DMS153 treated with DMSO at 0.1 percent for 48 hours (cell line): Measurements from ENCODE around the gene INAFM1.
A peak's percentile ranks its signal among the peaks of the same experiment; 100 is the strongest.
"Not testable (repeated sequence)": the region's sequence is repeated elsewhere in the genome, so short reads cannot be mapped to it uniquely, and the experiment has no call there.

Experiments
- DNase-seq: peaks from one replicate; lab custom pipeline; 2025; ENCODE audit not compliant: unreplicated experiment; lab: John Stamatoyannopoulos, UW

Gene INAFM1

DNA sequence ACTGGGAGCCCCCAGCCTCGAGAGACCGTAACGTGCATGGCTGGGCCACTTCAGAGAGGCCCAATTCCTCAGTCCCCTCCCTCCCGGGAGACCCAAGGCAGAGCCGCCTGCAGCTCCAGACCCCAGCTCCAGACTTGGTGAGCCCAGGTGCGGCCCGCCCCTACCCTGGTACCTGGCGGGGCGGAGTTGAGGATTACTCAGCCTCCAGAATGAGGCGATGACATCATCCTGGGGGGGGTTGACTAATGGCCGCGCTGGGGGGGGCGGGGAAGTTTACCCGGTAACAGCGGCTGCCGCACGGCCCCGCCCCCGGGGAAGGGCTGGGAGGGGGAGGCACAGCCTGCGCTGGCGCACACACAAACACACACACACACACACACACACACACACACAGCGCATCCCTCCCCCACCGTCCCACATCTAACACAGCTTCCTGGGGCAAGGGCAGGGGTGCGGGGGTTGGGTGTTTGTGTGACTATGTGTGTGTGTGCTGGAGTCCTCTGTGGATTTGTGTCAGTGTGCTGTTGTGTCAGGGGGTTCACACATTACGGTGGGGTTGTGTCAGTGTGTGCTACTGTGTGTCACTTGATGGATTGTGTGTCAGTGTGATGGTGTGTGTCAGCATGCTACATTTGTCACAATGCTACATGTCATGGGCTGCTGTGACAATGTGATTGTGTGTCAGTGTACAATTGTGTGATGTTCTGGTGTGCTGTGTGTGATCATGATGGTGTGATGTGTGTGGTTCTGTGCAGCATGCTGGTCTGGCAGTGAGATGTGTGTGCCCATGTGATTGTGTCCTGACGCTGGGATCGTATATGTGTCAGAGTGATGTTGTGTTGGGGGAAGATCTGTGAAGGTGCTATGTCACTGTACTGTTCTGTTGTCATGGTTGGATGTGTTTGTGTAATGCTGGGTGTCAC, 33.4 kb upstream of the INAFM1 start:
- peak; percentile 49 for DNase-seq

DNA sequence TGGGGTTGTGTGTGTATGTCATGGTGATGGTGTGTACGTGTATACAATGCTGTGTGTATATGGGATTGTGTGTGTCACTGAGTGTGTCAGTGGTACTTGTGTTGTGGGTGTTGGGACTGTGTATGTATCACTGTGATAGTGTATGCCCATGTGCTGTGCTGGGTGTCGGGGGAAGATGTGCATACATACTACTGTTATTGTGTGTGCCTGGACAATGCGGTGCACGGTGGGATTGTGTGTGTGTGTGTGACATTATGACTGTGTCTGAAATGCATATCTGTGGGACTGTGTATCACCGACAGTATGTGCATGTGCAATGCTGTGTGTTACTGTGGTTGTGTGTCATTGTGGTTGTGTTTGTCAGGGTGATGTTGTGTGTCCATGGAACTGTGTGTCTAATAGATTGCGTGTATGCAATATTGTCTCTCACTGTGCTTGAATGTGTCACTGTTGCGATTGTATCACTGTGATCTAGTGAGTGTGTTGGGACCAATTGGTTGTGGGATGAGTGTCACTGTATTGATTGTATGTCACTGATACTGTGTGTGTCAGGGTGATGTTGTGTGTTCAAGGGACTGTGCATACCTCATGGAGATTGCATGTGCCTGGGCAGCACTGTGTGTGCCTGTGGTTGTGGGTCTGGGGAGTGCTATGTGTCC, 32.6 kb upstream of the INAFM1 start:
- no peak for DNase-seq

DNA sequence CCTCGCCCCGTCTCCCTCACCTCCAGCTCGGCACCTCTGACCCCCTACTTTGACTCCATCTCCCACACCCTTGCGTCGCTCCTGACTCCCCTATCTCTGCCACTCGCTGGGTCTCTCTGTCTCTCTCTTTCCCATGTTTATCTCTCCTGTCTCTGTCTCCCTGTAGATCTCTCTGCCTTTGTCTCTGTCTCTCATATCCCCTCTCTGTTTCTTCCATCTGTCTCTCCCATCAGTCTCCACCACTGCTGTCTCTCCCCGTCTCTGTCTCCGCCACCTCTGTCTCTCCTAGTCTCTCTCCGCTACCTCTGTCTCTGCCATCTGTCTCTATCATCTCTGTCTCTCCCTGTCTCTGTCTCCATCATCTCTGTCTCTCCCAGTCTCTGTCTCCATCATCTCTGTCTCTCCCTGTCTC, 31.3 kb upstream of the INAFM1 start:
- DNase-seq: no peak

DNA sequence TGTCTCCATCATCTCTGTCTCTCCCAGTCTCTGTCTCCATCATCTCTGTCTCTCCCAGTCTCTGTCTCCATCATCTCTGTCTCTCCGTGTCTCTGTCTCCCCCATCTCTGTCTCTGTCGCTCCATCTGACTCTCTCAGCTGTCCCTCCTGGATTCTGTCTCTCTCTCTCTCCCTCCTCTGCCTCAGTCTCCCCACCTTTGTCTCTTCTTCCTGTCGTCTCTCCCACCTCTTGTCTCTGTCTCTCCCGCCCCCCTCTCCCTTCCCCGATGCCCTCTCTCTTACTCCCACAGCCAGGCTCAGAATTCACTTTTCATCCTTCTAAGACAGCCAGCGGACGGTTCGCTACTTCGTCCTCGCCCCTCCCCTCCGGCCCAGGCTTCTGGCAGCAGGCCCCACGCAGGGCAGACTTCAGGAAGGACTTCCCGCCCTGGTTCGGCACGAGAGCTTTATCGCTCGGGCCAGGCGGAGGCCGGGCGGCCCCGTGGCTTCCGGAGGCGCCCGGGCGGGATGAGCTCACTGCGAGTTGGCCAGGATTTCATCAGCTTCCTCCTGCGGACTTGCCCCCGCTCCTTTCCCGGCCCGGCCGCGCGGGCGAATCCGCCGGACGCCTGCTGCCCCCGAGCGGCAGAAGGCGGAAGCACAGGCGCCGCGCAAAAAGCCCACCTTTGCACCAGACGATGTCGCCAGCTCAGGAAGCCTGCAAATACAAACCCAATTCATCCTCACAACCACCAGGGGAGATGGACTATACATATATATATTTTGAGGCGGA, 30.7 kb upstream of the INAFM1 start:
- DNase-seq: peak; percentile 88

DNA sequence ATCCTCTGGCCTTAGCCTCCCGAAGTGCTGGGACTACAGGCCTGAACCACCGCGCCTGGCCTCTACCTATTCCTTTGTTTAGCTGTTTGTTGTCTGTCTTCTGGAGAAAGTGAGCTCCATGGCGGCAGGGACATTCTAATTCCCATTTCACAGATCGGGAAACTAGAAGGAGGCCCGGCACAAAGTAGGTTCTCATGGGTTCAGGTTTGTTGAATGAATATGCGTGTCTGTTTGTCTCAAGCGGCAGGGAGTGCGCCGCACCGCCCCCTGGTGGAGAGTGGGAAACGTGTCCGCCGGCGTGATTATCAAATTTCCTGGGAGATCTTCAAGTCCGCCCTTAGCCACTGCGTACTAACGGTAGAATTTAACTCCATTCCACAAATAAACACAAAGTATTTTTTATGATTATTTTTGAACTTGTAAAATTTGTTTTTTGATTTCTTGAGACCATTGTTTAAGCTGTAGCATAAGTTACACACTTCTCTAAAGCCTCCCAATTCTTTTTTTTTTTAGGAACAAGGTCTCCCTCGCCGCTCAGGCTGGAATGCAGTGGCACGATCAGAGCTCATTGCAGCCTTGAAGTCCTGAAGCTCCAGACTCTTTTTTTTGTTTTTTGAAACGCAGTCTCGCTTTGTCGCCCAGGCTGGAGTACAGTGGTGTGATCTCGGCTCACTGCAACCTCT, 27.2 kb upstream of the INAFM1 start:
- peak; percentile 31 for DNase-seq

DNA sequence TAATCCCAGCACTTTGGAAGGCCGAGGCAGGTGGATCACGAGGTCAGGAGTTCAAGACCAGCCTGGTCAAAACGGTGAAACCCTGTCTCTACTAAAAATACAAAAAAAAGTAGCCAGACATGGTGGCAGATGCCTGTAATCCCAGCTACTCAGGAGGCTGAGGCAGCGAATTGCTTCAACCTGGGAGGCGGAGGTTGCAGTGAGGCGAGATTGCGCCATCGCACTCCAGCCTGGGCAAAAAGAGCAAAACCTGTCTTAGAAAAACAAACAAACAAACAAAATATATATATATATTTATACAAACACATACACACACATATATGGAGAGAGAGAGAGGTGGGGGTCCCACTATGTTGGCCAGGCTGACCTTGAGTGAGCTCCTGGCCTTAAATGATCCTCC, 21.7 kb upstream of the INAFM1 start:
- not testable (repeated sequence) for DNase-seq

DNA sequence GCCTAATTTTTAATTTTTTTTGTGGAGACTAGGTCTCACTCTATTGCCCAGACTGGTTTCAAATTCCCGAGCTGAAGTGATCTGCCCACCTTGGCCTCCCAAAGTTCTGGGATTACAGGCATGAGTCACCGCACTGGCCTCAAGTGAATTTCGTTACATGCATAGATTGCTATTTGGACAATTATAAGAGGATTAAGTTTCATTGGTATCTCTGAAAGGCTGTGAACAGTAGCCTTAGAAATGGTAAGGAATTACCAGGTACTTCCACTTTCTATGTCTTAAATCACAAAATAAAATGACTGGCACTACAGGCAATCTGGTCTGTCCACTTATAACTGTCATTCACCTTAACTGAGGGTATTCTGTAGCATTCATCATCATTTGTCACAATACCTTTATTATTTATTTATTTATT, 21.2 kb upstream of the INAFM1 start:
- DNase-seq: no peak

DNA sequence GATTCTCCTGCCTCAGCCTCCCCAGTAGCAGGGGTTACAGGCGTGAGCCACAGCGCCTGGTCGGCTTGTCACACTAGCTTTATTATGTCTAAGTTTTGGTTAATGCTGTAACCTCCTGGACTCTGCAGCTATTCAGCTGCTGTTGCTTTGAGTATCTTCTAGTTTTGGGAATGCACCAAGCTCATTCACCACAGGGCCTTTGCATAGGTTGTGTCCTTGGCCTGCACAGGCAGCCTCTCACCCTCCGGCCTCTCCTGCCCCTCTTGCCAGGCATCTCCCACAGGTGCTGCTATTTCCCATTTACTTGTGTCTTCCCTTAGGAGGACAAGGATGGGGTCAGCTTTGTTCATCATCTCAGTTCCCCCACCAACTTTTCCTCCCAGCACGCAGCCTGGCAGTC, 20.7 kb upstream of the INAFM1 start:
- DNase-seq: no peak

DNA sequence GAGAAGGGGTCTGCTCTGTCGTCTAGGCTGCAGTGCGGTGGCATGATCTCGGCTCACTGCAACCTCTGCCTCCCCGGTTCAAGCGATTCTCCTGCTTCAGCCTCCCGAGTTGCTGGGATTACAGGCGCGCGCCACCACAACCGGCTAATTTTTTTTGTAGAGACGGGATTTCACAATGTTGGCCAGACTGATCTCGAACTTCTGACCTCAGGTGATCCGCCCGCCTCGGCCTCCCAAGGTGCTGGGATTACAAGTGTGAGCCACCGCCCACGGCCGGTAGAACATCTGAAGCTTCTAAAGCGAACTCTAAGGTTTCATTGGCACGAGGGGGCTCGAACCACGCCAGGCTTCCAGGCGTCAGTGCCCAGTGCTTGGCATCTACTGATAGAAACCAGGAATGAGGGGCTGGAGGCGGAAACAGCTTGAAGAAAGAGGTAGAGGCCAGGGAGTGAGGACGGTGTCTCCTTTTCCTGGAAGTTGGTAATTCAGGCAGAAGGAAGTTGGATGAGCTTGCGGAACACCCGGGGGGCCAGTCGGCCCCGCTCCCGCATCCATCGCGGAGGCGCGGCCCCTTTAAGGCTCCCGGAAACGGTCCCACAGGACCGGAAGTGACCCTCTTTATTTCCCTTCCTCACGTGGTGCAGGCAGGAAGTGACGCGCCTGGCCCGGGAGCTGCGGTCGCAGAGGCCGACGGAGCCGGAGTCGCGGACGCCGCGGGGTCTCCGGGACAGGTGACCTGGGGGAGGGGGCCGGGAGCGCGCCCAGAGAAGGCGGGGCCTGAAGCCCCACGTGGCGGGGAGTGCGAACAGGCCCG, 18.6 kb upstream of the INAFM1 start, which contains the start of gene CCDC9:
TSS of gene CCDC9 (plus strand) at position 647 of the 814 bp plus-strand sequence. CDS start 1,876 bp downstream, outside the sequence.
- DNase-seq: peak; percentile 90

DNA sequence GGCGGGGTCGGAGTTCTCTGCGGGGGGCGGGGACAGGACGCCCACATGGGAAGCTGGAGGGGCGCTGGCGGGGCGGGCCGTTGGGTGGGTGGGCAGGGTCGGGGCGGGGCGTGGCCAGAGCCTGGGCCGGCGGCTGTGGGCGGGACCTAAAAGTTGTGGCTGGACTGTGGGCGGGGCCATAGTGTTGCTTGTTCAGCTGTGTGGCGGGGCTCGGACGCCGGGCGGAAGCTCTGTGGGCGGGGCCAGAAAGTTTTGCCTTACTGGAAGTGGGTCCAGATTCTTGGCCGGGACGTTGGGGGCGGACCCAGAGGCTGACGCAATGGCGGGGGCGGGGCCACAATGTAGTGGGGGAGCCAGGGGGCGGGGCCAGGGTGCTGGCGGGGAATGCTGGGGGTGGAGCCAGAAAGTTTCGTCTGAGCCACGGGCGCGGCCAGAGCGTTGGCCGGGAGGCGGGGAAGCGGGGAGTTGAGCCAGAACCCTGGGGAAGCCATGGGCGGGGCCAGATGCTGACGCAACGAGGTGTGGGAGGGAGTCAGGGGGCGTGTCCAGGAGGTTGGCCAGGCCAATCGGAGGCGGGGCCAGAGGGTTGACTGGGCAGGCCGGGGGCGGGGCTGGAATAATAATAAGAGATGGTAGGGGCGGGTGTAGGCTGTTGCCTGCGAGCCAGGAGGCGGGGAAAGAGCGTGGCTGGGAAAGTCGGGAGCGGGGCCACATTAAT, 17.8 kb upstream of the INAFM1 start:
- peak; percentile 100 for DNase-seq

DNA sequence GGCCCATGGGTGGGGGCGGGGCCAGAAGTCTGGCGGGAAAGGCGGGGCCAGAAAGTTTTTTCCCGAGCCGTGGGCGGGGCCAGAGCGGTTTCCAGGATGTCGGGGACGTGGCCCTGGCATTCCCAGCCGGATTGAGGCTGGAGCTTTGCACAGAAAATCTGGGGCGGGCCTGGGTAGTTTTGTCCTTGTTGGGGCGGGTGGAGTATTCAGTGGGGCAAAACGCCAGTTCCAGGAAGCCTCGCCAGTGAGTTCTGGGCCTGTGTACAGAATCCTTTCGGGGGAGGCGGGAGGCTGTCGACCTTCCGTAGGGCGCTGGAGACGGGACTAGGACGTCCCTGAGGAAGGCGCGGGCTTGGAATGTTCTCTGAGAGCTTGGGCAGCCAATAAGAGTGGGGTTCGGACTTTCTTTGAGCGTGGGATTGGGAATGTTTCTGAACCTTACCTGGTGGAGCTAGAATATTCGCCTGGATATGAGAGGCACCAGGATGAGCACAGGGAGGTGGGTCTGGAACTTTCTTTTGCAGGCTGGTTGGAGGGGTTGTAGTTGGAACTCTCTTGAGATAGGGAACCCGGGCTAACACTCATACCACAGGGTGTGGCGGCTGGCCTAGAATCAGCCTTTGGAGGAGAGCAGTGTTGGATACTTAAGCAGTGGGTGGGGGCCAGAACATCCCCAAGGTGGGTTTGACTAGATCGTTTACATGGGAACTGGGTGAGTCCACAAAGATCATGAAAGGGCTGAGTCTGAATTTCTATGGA, 17.1 kb upstream of the INAFM1 start:
- DNase-seq: no peak

DNA sequence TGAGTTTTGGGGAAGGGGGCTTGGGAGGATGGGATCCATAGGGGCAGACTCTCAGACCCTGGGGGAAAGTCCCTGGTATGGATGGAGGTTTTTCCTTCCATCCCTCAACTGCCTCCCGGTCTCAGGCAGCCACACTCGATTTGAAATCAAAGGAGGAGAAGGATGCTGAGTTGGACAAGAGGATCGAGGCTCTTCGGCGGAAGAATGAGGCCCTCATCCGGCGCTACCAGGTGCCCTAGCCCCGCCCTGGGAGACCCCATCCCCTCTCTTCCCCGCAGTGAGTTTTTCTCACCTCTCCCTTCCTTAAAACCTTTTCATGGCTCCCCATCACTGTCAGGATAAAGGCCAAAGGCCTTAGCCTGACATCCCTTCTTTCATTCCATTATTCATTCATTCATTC, 16.3 kb upstream of the INAFM1 start:
- no peak for DNase-seq

DNA sequence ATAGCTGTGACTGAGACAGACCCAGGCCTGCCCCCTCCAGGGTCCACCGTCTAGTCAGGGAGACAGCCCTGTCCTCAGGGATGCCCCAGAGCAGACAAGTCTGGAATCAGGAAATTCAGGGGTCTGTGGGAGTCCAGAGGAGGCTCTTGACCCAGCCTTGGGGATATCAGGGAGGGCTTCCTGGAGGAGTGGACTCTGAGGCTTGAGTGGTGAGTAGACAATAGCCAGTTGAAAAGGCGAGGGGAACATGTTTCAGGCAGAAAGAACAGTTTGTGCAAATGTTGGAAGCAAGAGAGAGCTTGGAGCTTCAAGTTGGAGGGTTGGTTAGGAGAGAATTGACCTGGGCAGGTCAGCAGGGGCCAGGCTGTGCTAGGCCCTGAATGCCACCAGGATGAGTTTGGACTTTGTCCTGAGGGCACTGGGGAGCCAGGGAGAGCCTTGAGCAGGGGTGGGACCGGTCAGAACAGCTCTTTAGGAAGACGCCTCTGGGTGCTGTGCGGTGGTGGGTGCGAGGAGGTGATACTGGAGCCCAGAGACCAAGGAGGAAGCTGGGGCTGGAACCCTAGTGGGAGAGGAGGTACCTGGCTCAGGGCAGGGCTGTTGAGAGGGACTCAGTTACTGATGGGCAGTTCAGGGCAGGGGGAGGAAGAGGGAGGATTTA, 15.7 kb upstream of the INAFM1 start:
- no peak for DNase-seq

DNA sequence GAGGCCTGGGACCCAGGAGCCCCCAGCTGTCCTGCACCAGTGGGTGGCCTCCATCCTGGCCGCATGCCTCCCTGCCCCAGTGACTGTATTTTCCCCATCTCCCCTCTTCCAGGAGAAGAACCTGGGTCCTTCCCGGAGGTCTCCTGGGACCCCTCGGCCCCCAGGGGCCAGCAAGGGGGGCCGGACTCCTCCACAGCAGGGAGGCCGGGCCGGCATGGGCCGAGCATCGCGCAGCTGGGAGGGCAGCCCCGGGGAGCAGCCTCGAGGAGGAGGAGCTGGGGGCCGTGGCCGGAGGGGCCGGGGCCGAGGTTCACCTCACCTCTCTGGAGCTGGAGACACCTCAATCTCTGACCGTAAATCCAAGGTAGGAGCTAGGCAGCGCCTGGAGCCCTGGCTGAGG, 14.2 kb upstream of the INAFM1 start:
- no peak for DNase-seq

DNA sequence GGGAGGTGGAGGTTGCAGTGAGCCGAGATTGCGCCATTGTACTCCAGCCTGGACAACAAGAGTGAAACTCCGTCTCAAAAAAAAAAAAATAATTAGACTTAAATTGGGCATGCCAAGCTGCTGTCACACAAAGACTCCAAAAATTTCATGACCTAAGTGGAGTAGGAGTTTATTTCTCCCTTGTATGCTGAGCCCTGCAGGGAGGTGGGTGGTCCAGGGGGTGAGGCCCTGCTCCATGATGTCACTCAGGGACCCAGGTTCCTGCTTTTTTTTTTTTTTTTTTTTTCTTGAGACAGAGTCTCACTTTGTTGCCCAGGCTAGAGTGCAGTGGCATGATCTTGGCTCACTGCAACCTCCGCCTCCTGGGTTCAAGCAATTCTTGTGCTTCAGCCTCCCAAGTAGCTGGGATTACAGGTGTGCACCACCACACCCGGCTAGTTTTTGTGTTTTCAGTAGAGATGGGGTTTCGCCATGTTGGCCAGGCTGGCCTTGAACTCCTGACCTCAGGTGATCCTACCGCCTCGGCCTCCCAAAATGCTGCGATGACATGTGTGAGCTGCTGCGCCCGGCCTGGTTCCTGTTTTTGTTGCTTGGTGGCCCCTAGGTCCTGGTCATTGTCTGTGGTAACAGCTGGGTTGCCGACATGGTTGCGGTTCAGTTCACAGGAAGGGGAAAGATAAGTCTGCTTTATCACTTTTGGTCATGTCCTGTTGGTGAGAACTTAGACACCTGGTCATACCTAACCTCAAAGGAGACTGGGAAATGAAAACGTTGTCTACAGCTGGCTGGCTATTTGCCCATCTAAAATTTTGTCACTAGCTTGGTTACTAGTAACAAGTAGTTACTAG, 12.5 kb upstream of the INAFM1 start:
- not testable (repeated sequence) for DNase-seq

DNA sequence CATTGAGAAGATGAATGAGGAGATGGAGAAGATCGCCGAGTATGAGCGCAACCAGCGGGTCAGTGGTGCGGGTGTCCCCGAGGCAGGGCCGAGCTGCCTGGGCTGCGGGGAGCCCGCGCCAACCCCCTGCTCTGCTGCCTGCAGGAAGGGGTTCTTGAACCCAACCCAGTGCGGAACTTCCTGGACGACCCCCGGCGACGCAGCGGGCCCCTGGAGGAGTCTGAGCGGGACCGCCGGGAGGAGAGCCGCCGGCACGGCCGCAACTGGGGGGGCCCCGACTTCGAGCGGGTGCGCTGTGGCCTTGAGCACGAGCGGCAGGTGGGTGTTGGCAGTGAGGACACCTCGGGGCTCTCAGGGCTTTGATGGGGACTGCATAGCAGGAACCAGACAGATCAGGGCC, 10.1 kb upstream of the INAFM1 start:
- DNase-seq: no peak

DNA sequence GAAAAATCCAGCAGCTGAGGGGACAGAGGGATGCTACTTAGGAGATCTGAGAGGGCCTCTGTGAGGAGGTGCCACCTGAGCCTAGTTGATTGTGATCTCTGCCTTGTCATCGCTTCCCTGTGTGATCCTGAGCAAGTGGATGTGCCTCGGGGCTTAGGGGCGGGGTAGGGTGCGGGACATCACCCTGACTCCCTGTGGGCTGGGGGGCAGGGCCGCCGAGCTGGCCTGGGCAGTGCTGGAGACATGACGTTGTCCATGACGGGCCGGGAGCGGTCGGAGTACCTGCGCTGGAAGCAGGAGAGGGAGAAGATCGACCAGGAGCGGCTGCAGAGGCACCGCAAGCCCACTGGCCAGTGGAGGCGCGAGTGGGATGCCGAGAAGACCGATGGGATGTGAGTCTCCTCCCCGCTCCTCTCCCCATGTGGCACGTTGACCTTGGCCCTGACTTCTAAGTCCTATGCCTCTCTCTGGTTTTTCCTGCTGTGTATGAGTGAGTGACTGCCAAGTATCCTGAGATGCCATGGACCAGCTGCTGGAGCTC, 8.2 kb upstream of the INAFM1 start:
- no peak for DNase-seq
